Breast epithelium (tissue), 4 donors: ENCODE data around the gene EIF2D. TPM values are rescaled to one million over a fixed set of nuclear protein-coding genes. Genes with fewer than 3 reads are reported as not detected.
"Not testable (repeated sequence)": the region's sequence is repeated elsewhere in the genome, so short reads cannot be mapped to it uniquely, and the experiment has no call there.

Experiments used
- DNase-seq, 2 donors: peaks; one replicate each; pipeline ENCODE4 v3.0.0-alpha.2; 2019; ENCODE audit warnings: low spot score in 2 of 2
- H3K27ac ChIP-seq, 2 donors: fragments of 200-600 bp; sonication (generic) in 1 of 2; one replicate each; pipeline ENCODE4 v1.5.1; 2016 to 2019; ENCODE audit warnings: mild to moderate bottlenecking in 1 of 2
- H3K27me3 ChIP-seq, 2 donors: fragments of 200-600 bp; sonication (generic) in 1 of 2; one replicate each; pipeline versions ENCODE4 v1.5.1 to v1.6.0; 2017 to 2019; ENCODE audit warnings: control low read depth in 1 of 2, mild to moderate bottlenecking in 1 of 2
- H3K36me3 ChIP-seq: fragments of 200-600 bp; one replicate; pipeline ENCODE4 v1.5.1; 2019
- H3K4me1 ChIP-seq, 2 donors: fragments of 200-600 bp; sonication (generic); one replicate each; pipeline ENCODE4 v1.5.1; 2016 to 2019; ENCODE audit warnings: control low read depth in 1 of 2
- H3K4me3 ChIP-seq, 3 donors: fragments of 200-600 bp; sonication (generic); 1 replicate in 2 of 3; 2 replicates in 1 of 3; pipeline ENCODE4 v1.5.1; 2016 to 2019; ENCODE audit warnings: mild to moderate bottlenecking in 3 of 3, moderate library complexity in 2 of 3
- H3K9me3 ChIP-seq, 2 donors: fragments of 200-600 bp; sonication (generic) in 1 of 2; one replicate each; pipeline ENCODE4 v1.5.1; 2016 to 2019; ENCODE audit warnings: control low read depth in 1 of 2
- POLR2A ChIP-seq: fragments of 450-650 bp; IDR thresholded peaks from one replicate; pipeline ENCODE4 v1.6.1; 2016; ENCODE audit warnings: antibody characterized with exemption, mild to moderate bottlenecking, moderate library complexity
- POLR2AphosphoS5 ChIP-seq, 3 donors: sonication (generic); formaldehyde crosslinking; IDR thresholded peaks; one replicate each; pipeline ENCODE4 v1.6.1; 2017; ENCODE audit warnings: antibody characterized with exemption in 3 of 3
- intact Hi-C: fragments of 100-400 bp; cut with DNase I; formaldehyde crosslinking; loops from one replicate; pipeline ENCODE4 v1.15.1; 2023; ENCODE audit warnings: low total_unique reads
- total RNA-seq, 3 donors: library from RNA; depleted of rRNA; stranded (reverse); fragments of >200 nt; gene quantifications; one replicate each; pipeline ENCODE4 v1.1.0, GENCODE V29; 2016
- TF ChIP-seq, protein P1 (sequence below), 3 donors: fragments of 450-650 bp; IDR thresholded peaks; one replicate each; pipeline ENCODE4 v1.5.1; 2016 to 2017; ENCODE audit warnings: antibody characterized with exemption in 3 of 3, mild to moderate bottlenecking in 3 of 3, moderate library complexity in 3 of 3

The EIF2D gene
- total RNA-seq, 3 donors from 2014 or later, result 55.4 to 70.1 (median 68.6) TPM

DNA sequence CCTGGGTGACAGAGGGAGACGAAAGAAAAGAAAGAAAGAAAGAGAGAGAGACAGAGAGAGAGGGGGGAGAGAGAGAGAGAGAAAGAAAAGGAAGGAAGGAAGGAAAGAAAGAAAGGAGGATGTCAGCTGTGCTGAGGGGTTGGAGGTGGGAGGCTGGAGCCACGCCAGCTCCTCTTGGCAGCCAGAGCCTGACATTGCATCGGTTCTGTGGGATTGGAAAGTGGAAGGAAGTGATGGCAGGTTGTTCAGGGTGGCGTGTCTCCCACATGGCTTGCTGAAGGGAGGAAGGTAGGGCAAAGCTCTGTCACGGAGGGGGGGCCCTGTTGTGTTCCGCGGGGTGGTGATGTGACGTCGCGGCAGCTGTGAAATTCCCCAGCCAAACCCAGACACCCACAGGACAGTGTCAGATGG lies 30.7 kb downstream of the EIF2D start:
- H3K4me1 ChIP-seq, result no peaks in the 10 kb centered on the region
- H3K27ac ChIP-seq, result no peak overlapping the region
- no peak for DNase-seq

GRCh38 chr1:206581114-206581497 lies 31.2 kb downstream of the EIF2D start:
- not testable (repeated sequence) for H3K9me3 ChIP-seq, H3K4me3 ChIP-seq, H3K4me1 ChIP-seq, H3K27me3 ChIP-seq, H3K36me3 ChIP-seq, DNase-seq, H3K27ac ChIP-seq
- intact Hi-C loops, result loop anchor here (10.0 kb wide), 1 partner anchor 86 kb away; no protein-coding TSS in a partner anchor

More for the DNA sequence above, 30.7 kb downstream of the EIF2D start:
- Histone ChIP-seq H3K4me3 (no peak overlapping the region), H3K36me3 (no peaks in the 10 kb centered on the region), H3K9me3 (no peaks in the 10 kb centered on the region), H3K27me3 (no peaks in the 10 kb centered on the region)
- intact Hi-C loops, result loop anchor here (10.0 kb wide), 1 partner anchor 87 kb away; no protein-coding TSS in a partner anchor
- TF ChIP-seq, protein P1, sequence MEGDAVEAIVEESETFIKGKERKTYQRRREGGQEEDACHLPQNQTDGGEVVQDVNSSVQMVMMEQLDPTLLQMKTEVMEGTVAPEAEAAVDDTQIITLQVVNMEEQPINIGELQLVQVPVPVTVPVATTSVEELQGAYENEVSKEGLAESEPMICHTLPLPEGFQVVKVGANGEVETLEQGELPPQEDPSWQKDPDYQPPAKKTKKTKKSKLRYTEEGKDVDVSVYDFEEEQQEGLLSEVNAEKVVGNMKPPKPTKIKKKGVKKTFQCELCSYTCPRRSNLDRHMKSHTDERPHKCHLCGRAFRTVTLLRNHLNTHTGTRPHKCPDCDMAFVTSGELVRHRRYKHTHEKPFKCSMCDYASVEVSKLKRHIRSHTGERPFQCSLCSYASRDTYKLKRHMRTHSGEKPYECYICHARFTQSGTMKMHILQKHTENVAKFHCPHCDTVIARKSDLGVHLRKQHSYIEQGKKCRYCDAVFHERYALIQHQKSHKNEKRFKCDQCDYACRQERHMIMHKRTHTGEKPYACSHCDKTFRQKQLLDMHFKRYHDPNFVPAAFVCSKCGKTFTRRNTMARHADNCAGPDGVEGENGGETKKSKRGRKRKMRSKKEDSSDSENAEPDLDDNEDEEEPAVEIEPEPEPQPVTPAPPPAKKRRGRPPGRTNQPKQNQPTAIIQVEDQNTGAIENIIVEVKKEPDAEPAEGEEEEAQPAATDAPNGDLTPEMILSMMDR (IDR thresholded peaks at IDR 0.05), result no peak

DNA sequence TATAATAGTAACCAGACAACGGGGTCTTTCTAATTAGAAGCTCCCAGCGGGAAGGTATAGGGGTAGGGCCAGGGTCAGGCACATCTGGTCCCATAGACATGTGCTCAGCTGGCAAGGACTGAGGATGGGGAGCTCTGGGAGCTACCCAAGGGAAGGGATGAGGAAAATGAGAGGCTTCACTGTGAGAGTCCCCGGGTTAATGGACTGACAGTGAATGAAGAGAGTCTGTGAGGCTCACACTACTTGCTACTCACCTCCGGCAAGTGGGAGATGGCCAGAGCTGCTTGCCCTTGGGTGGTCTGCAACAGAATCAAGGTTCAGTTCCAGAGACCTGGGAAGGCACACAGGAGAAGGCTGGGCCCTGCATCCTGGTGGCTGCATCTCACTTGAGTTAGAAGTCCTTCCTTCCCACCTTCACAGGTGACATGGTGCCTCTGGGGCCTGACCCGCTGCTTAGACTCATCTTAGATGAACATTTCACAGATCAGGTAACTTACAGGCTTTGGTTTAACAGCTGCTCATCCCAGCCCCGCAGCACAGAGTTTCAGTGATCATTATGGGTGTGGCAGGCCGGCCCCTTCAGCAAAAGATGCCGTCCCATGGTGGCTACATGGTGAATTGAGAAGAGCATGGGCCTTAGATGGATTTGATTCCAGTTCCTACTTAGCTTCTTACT lies 31.7 kb downstream of the EIF2D start:
- peak overlapping the region; percentile 16 to 31 for H3K27ac ChIP-seq
- no peaks in the 10 kb centered on the region for H3K9me3 ChIP-seq
- TF ChIP-seq, protein P1 (IDR thresholded peaks at IDR 0.05), result no peak
- no peak for TF ChIP-seq POLR2A
- no peak for TF ChIP-seq POLR2AphosphoS5 (IDR thresholded peaks at IDR 0.05)
- no peaks in the 10 kb centered on the region for H3K36me3 ChIP-seq
- no peak for DNase-seq
- no peaks in the 10 kb centered on the region for H3K4me1 ChIP-seq
- H3K27me3 ChIP-seq, result no peaks in the 10 kb centered on the region
- H3K4me3 ChIP-seq, result no peak overlapping the region
- intact Hi-C loops, result loop anchor here (10.0 kb wide), 1 partner anchor 86 kb away; no protein-coding TSS in a partner anchor

DNA sequence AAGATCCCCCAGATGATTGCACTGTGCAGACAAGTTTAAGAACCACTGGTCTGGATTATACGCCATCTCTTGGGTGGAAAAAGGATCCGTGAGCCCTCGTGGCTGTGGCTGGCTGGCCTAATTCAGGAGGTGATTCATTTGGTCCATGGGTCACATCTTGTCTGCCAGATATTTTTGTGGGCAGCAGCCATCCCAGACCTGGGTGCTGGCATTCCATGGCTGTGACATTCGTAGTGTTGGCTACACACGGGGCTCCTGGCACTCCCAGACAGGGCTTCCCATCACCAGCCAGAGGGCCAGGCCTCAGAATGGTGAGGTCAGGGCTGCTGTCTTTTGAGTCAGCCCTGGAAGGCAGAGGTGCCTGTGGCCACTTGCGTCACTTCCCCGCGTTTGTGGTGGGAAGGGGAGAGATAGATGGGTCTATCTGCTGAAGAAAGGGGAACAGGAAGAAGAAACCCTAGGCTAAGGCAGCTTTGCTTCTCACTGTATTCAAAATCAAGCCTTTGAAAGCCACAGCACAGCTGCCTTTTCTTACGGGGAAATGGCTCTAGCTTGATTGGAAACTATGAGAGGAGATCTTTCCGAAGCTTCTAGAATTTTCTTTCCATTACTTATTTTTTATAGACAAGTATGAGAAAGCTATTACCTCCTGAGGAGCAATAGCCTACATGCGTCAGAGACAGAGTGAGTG lies 32.4 kb downstream of the EIF2D start:
- intact Hi-C loops, result loop anchor here (10.0 kb wide), 1 partner anchor 85 kb away; no protein-coding TSS in a partner anchor

GRCh38 chr1:206578978-206579374 lies 33.3 kb downstream of the EIF2D start:
- no peaks in the 10 kb centered on the region for H3K27me3 ChIP-seq
- no peaks in the 10 kb centered on the region for H3K4me1 ChIP-seq
- no peak overlapping the region for H3K27ac ChIP-seq
- H3K36me3 ChIP-seq, result no peaks in the 10 kb centered on the region
- H3K9me3 ChIP-seq, result no peaks in the 10 kb centered on the region
- no peak for DNase-seq
- TF ChIP-seq, protein P1 (IDR thresholded peaks at IDR 0.05), result no peak
- TF ChIP-seq POLR2A, result no peak
- no peak for TF ChIP-seq POLR2AphosphoS5 (IDR thresholded peaks at IDR 0.05)
- intact Hi-C loops, result no loop called here
- no peak overlapping the region for H3K4me3 ChIP-seq

More for the DNA sequence above, 32.4 kb downstream of the EIF2D start:
- no peaks in the 10 kb centered on the region for H3K9me3 ChIP-seq
- peak in 1 of 2 donors; percentile 44 for DNase-seq
- H3K4me3 ChIP-seq, result no peak overlapping the region
- peak overlapping the region; percentile 16 to 31 for H3K27ac ChIP-seq
- TF ChIP-seq, protein P1 (IDR thresholded peaks at IDR 0.05), result no peak
- no peak for TF ChIP-seq POLR2AphosphoS5 (IDR thresholded peaks at IDR 0.05)
- no peak for TF ChIP-seq POLR2A
- no peaks in the 10 kb centered on the region for H3K27me3 ChIP-seq
- no peaks in the 10 kb centered on the region for H3K4me1 ChIP-seq
- no peaks in the 10 kb centered on the region for H3K36me3 ChIP-seq
